HG03575 (cell line): ENCODE measurements around the gene ADGRL3.

Experiments
- ATAC-seq: cut with Tn5 transposase; IDR thresholded peaks from one replicate; pipeline ENCODE4 v1.9.1; 2021; ENCODE audit not compliant: unreplicated experiment, insufficient number of reproducible peaks, low FRiP score; ENCODE audit errors: extremely low read depth

The ADGRL3 gene

GRCh38 chr4:61511716-61512488 lies 311.8 kb downstream of the ADGRL3 start:
- ATAC-seq, result no peak

GRCh38 chr4:61514991-61515390 lies 314.9 kb downstream of the ADGRL3 start:
- ATAC-seq, result no peak

- ATAC-seq, result no peak
Observed at GRCh38 chr4:61517144-61517543, 317.0 kb downstream of the ADGRL3 start.

GRCh38 chr4:61520166-61520565 lies 320.0 kb downstream of the ADGRL3 start:
- ATAC-seq, result no peak

GRCh38 chr4:61520681-61521160 lies 320.6 kb downstream of the ADGRL3 start:
- ATAC-seq, result no peak

- ATAC-seq, result no peak
Observed at GRCh38 chr4:61521451-61521850, 321.3 kb downstream of the ADGRL3 start.

GRCh38 chr4:61522312-61522711 lies 322.2 kb downstream of the ADGRL3 start:
- no peak for ATAC-seq

- ATAC-seq, result no peak
Observed at GRCh38 chr4:61527888-61528287, 327.8 kb downstream of the ADGRL3 start.

- no peak for ATAC-seq
Observed at GRCh38 chr4:61528595-61528994, 328.5 kb downstream of the ADGRL3 start.

GRCh38 chr4:61531188-61531587 lies 331.1 kb downstream of the ADGRL3 start:
- no peak for ATAC-seq

GRCh38 chr4:61532336-61533000 lies 332.3 kb downstream of the ADGRL3 start:
- no peak for ATAC-seq

- no peak for ATAC-seq
Observed at GRCh38 chr4:61533140-61533539, 333.0 kb downstream of the ADGRL3 start.

- no peak for ATAC-seq
Observed at GRCh38 chr4:61540944-61541343, 340.8 kb downstream of the ADGRL3 start.

- ATAC-seq, result no peak
Observed at GRCh38 chr4:61541459-61541858, 341.3 kb downstream of the ADGRL3 start.

- no peak for ATAC-seq
Observed at GRCh38 chr4:61543976-61544375, 343.9 kb downstream of the ADGRL3 start.

- ATAC-seq, result no peak
Observed at GRCh38 chr4:61545902-61546480, 345.9 kb downstream of the ADGRL3 start.

- no peak for ATAC-seq
Observed at GRCh38 chr4:61549336-61549735, 349.2 kb downstream of the ADGRL3 start.

- ATAC-seq, result no peak
Observed at GRCh38 chr4:61553557-61554125, 353.5 kb downstream of the ADGRL3 start.

GRCh38 chr4:61555789-61556188 lies 355.7 kb downstream of the ADGRL3 start:
- ATAC-seq, result no peak

GRCh38 chr4:61556277-61556676 lies 356.2 kb downstream of the ADGRL3 start:
- ATAC-seq, result no peak
